Activated T-cell treated with anti-CD3 and anti-CD28 coated beads, Interleukin-2, amount 50 U/mL, for 48 hours (primary cell): ENCODE data around the gene CELSR1.
"Not testable (repeated sequence)": the region's sequence is repeated elsewhere in the genome, so short reads cannot be mapped to it uniquely, and the experiment has no call there.

Experiments used
- DNase-seq, 2 experiments: peaks; one replicate each; pipeline ENCODE4 v3.0.0-alpha.2; 2020

The CELSR1 gene

GRCh38 chr22:46478083-46478551 lies 59.3 kb downstream of the CELSR1 start:
- no peak for DNase-seq

GRCh38 chr22:46476547-46476941 lies 60.9 kb downstream of the CELSR1 start:
- peak; percentile 21 to 25 for DNase-seq

- DNase-seq = no peak
These were observed 63.4 kb downstream of the CELSR1 start for GRCh38 chr22:46473896-46474557.

GRCh38 chr22:46473021-46473779 lies 64.2 kb downstream of the CELSR1 start:
- DNase-seq = no peak

GRCh38 chr22:46472722-46473016 lies 64.8 kb downstream of the CELSR1 start:
- DNase-seq = no peak

GRCh38 chr22:46471901-46472721 lies 65.3 kb downstream of the CELSR1 start:
- no peak for DNase-seq

GRCh38 chr22:46471330-46471729 lies 66.1 kb downstream of the CELSR1 start:
- DNase-seq = not testable (repeated sequence)

GRCh38 chr22:46469711-46470110 lies 67.7 kb downstream of the CELSR1 start:
- DNase-seq = no peak

- DNase-seq = no peak
These were observed 70.4 kb downstream of the CELSR1 start for GRCh38 chr22:46467006-46467405.

- DNase-seq = no peak
These were observed 71.2 kb downstream of the CELSR1 start for GRCh38 chr22:46466255-46466676.

GRCh38 chr22:46465793-46466192 lies 71.6 kb downstream of the CELSR1 start:
- no peak for DNase-seq

GRCh38 chr22:46465345-46465720 lies 72.1 kb downstream of the CELSR1 start:
- DNase-seq = no peak

- no peak for DNase-seq
These were observed 72.6 kb downstream of the CELSR1 start for GRCh38 chr22:46464701-46465344.

- no peak for DNase-seq
These were observed 73.1 kb downstream of the CELSR1 start for GRCh38 chr22:46464296-46464695.

- no peak for DNase-seq
These were observed 73.8 kb downstream of the CELSR1 start for GRCh38 chr22:46463435-46464227.

GRCh38 chr22:46462726-46463371 lies 74.6 kb downstream of the CELSR1 start:
- no peak for DNase-seq

GRCh38 chr22:46461566-46462180 lies 75.7 kb downstream of the CELSR1 start:
- no peak for DNase-seq

GRCh38 chr22:46460857-46461256 lies 76.6 kb downstream of the CELSR1 start:
- no peak for DNase-seq

GRCh38 chr22:46459347-46460065 lies 77.9 kb downstream of the CELSR1 start:
- DNase-seq = no peak

- DNase-seq = no peak
These were observed 78.9 kb downstream of the CELSR1 start for GRCh38 chr22:46458525-46458924.
